SW480 (cell line): Measurements from ENCODE around the gene DLEC1.

Experiments used
- DNase-seq: peaks from one replicate; pipeline ENCODE4 v3.0.0-alpha.2; 2016; ENCODE audit warnings: low spot score

The DLEC1 gene

DNA sequence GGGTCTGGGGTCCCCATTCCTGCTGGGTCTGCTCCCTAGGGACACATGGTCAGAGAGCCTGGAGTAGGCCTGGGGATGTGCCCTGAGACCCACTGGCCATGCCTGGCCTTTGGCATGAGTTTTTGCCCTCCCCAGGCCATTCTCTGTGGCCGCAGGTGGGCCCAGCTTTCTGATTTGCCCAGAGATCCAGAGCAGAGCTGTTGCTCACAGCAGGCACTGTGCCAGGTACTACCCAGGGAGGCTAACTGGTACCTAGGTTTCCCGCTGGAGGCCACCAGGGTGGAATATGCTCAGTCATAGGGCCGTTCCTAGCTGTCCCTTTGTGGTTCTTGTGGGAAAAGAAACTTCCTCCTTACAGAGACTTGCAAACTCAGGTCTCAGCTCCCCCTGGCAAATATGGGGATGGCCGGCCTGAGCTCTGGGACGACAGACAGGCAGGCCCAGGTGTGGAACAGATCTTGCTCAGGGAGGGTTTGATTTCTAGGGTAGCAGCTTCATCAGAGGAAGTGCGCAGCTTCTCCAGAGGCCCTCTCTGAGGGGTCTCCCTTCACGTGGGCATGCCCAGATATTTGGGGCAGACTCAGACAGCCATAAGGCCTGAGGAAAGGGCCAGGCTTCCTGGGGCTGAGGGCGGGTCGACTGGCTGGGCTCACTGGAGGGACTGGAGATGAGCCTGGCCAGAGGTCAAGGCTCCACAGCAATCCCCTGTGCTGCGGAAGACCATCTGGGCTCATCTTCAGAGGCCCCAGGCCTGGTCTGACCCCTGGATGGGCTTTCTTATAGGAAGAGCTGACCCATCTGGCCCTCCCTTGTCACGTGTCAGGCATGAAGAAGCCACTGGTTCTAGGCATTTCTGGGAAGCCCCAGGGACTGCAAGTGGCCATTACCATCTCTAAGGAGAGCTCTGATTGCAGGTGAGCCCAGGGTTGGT lies 69.9 kb downstream of the DLEC1 start:
- DNase-seq = no peak

DNA sequence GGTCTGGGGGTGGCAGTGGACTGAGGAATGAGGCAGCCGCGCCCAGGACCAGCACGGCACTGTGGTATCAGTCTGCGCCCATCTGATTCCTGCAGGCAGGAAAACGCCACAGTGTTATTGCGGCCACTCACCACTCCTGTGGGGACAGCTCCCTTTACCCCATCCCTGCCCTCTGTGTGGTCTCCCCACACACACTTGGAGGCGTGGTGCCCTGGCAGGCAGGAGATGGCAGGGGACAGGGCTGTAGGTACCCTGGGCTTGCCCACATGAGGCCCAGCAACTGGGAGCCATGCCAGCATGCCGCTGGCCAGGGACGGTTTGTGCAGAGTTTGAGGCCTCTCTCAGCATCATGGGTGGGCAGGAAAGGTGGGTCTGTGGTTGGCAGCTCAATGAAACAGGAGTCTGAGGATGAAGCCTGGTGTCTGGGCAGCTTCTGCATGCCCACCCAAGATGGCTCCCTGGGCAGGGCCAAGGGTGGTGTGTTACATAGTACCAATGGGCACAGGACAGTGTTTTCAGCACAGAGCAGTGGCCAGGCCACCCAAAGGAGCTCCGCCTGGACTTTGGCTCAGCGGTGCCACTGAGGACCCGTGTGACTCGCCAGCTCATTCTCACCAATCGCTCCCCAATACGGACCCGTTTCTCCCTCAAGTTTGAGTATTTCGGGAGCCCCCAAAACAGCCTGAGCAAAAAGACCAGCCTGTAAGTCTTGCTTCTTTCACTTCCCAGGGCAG lies 70.7 kb downstream of the DLEC1 start:
- DNase-seq = no peak

DNA sequence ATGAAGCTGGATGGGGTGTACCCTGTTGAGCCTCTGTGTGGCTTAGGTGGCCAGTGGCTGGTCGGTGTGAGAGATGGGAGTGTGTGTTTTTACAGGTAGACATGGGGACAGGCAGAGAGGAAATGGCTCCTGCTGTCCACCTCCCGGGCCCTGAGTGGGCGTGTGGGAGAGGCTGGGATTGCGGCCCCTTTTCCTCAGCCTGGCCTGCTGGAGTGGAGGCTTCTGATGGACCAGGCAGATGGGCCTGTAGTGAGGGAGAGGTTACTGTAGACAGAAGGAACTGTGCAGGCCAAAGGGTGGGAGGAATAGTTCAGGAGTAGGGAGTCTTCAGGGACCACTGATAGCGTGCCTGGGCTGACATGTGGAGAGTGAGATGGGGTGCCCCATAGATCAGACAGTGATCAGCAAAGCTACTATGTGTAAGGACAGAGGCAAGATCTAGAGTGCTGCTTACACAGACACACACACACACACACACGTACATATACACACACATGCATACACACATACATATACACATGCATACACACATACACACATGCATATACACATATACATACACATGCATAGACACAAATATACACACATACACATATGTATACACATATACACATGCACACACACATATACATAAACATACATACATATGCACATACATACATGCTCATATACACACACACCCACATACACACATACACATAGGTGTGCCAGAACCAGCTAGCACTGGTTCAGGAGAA lies 71.5 kb downstream of the DLEC1 start:
- no peak for DNase-seq

DNA sequence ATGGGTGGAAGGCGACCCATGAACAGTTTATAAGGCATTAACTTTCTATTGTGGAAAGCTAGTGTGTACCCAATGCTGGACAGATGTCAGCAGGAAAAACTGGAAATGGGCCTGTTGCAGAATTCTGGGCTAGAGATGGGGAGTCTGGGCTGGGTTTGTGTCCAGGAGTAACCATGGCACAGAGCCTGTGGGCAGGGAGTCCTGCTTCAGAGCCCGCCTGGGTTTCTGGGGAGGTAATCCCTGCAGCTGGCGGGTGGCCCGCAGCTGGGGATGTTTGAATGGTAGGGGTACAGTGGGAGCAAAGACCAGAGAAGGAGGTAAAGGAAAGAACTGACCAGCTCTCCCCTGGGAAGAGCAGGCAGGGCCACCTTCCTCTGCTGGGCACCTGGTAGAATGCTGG lies 72.2 kb downstream of the DLEC1 start:
- no peak for DNase-seq

DNA sequence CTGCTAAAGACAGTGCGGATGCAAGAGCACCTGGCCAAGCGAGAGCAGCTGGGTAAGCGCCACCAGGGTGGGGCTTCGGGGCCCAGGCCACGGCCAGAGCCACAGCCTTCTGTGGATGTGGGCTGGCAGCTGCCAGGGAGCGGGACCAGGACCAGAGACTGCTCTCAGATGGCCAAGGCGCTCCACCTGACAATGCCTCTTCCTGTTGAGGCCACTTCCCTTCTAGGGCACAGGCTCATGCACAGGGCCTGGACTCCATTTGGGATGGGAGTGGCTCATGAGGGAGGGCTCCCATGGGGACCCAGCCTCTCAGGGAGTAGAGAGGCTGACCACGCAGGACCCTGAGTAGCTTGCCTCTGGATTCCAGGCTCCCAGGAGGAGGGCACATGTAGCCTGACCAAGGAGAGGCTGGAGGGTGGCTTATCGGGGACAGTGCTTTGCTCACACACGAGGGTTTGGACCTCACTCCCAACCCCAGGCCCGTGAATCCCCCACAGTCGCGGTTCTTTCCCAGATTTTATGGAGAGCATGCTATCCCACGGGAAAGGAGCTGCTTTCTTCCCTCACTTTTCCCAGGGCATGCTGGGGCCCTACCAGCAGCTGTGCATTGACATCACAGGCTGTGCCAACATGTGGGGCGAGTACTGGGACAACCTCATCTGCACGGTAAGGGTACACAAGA lies 72.8 kb downstream of the DLEC1 start:
- DNase-seq = no peak

DNA sequence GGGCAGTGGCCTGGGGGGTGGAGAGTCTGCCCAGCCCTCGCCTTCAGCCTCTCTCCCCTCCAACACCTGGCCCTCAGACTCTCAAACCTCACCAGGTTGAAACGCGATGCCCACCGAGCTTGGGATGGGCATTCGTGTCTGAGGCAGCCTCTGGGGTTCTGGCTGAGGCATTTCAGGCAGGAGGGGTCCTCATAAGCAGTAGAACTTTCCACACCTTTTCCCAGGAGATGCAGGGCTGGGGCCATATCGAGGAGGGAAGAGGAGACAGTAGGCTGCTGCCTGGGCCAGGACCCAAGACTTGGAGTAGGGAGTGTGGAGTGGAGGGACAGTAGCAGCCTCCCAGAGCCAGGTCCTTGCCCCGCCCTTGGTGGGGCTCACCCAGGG lies 73.4 kb downstream of the DLEC1 start:
- DNase-seq = no peak

DNA sequence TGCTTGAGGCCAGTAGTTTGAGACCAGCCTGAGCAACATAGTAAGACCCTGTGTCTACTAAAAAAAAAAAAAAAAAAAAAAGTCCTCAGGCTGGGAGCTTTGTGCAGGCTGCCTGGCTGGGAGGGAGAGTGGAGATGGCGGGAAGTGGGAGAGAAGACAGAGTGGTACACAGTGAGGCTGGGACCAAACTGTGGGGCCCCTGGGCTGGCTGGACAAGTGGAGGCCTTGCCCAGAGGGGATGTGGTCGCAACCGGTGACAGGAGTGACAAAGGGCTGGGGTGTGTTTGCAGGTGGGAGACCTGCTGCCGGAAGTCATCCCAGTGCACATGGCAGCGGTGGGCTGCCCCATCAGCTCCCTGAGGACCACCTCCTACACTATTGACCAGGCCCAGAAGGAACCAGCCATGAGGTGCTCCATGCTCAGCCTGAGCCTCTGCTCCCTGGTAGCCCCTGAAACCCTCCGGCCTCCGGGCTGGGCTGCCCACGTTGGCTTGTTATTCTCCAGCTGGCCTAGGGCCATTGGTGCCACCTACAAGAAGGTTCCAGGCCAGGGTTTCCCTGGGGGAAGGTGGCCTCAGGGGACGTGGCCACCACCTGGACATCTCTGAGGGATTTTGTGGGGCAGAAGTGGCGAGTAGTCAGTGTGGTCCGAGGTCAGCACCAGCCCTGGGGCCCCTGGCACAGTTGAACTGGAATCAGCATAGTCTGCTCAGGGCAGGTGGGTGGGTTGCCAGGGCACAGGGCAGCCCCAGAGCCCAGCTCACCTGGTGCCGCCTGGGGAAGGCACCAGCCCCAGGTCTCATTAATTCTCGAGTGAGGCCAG lies 75.3 kb downstream of the DLEC1 start:
- DNase-seq = no peak

DNA sequence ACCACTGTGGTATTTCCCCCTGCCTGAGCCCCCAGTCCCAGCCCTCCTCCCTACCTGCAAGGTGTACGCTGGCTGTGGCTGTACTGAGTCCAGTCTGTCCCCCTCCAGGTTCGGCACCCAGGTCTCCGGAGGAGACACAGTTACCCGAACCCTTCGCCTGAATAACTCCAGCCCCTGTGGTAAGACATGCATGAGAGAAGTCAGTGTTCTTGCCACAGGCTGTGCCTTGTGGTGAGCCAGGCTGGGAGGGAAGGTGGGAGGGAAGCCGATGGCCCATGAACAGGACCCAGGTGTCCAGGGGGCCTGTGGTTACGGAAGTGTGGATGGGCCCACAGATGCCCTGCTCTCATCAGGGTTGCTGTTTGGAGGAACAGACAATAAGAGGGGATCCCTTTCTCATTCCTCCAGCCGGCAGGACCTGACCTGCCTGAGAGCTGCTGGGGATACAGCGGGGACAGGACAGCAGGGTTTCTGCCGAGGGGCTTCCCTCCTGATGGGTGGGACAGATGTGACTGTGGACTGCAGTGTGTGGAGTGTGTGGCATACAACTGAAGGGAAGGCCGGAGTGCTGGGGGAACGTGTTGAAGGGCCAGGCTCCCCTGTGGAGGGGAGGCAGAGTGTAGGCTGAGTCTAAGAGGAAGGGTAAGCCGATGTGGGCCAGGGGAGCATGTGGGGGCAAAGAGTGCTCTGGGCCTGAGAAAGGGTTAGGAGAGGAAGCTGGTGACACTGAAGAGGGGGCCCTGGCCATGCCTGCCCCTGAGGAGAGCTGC lies 76.1 kb downstream of the DLEC1 start:
- DNase-seq = no peak

DNA sequence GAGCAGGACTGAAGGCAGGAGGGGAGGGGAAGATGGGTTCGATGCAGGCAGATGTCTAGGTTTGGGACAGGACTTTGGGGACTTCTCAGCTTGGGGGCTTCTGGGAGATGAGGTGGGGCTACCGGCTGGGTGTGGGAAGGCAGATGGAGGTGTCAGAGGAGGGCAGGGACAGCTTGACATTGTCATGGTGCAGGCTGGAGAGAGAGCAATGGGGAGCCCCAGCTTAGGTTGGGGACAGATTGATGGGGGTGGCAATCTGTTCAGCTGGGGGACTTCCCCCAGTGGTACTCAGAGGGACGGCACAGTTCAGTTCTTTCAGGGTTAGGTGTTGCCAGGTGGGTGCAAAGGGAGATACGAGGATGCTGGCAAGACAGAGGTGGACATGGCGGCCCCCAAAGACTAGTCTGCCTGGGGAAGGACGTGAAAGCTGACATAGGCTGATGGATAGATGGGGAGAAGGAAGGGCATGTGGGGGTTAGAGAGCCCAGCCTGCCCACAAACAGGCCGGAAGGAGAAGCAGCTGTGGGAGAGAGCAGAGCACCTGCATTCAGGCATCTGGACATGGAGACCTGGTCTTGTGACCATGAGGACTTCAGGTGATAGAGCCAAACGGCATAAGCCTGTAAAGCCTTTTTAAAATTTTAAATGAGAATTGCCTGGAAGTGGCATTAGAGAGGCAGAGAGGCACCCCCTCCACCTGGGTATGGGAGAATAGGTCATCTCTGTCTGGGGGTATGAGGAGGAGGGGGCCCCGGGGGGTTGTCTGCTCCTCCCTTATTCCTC lies 76.8 kb downstream of the DLEC1 start:
- no peak for DNase-seq

DNA sequence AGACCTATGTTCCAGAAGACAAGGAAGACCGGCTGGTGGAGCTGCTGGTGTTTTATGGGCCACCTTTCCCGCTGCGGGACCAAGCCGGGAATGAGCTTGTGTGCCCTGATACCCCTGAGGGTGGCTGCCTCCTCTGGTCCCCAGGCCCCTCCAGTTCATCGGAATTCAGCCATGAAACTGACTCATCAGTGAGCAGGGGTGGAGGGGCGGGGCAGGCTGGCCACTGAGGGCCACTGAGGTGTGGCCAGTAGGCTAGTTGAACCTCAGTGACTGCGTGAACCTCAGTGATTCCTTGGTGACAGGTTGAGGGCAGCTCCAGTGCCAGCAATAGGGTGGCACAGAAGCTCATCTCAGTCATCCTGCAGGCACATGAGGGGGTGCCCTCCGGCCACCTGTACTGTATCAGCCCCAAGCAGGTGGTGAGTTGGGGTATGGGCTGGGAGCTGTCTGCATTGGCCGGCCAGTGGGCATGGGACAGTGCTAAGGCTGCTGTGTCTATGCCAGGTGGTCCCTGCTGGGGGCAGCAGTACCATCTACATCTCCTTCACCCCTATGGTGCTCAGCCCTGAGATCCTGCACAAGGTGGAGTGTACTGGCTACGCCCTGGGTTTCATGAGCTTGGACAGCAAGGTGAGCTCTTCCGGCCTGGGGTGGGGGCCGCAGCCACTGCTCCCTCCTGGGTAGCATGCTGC lies 77.6 kb downstream of the DLEC1 start:
- no peak for DNase-seq

DNA sequence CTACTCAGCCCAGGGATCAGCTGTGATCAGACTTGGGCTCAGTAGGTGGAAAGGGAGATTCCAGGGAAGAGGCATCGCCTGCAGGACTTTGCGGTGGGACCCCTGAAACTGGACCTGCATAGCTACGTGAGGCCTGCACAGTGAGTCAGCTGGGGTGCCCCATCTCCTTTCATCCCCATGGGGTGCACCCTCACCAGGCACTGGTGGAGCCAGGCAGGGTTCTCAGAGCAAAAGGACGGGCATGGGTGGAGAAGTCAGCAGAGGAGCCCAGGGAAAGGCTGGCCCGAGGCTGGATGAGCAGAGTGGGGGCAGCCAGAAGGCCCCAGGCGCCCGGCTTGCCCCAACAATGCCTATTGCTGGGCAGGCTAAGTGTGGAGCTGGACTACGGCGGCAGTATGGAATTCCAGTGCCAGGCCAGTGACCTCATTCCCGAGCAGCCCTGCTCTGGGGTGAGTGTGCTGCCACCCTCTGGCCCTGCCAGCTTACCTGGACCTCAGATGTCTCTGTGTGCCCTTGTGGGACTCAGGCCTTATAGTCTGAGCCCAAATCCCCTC lies 78.2 kb downstream of the DLEC1 start:
- peak; percentile 37 for DNase-seq

DNA sequence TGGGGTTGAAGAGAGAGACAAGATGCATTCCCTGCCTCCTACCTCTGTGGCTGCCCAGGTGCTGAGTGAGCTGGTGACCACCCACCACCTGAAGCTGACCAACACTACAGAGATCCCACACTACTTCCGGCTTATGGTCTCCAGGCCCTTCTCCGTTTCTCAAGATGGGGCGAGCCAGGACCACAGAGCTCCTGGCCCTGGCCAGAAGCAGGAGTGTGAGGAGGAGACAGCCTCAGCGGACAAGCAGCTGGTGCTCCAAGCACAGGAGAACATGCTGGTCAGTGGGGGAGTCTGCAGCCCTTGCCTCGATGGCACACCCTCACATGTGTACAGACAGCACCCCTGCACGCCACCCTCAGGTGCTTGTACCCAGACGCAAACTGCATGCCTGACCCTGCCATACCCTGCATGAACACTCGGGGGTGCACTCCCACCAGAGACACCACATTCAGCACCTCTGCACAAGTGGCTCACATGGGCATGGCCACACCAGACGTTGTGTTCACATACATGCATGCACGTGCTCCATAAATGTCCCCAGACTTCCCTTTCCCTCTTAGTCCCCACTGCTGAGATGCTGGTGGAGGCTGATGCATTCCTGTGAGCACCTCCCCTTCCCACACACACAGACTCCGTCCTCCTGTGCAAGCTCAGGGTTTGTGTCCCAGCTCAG lies 78.9 kb downstream of the DLEC1 start:
- DNase-seq = peak; percentile 60

DNA sequence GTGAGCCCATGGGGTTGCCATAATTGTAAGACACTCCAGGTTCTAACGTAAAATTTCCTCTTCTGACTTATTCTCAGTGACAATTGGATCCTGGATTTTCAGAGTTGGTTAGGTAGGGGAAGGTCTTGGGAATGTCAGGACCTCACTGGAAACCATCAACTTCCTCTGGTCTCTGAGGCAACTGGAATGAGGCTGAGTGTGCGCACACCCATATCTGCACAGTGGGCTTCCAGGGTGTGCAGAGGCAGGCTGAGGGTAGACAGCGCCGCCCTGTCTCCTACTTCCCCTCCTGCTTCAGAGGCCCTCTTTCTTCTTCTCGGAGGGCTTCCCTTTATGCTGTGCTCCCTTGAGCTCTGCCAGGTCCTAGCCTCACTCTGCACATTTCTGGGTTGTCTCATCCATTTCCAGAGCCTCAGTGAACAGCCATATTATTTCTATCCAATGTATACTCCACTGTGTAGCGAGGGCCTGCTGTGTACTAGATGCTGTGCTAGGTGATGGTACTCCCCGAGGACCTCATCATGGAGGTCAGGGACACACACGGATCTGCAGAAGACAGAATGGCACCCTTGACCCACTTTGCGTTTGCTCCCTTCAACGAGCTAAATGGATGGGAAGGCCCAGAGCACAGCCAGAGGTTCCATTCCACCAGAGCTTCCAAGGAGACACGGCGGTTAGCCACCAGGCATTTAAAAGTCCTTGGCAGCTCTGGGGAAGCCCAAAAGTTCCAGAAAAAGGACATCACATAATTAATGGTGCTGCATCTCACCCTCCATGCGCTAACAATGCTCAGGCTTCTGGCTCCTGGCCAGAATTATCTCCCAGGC lies 79.6 kb downstream of the DLEC1 start:
- no peak for DNase-seq

DNA sequence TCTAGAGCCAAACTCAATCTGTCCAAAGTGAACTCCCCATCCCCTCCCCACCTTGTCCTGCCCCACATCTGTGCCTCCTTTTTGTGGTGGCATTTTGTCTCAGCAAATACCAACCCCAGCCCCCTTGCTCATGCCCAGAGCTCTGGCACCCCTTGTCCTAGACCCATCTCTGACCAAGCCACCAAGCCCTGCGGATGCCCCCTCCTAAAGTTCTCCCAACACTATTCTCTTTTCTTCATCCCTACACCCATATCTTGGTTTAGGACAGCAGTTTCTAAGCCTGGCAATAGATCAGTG lies 80.2 kb downstream of the DLEC1 start:
- DNase-seq = no peak

DNA sequence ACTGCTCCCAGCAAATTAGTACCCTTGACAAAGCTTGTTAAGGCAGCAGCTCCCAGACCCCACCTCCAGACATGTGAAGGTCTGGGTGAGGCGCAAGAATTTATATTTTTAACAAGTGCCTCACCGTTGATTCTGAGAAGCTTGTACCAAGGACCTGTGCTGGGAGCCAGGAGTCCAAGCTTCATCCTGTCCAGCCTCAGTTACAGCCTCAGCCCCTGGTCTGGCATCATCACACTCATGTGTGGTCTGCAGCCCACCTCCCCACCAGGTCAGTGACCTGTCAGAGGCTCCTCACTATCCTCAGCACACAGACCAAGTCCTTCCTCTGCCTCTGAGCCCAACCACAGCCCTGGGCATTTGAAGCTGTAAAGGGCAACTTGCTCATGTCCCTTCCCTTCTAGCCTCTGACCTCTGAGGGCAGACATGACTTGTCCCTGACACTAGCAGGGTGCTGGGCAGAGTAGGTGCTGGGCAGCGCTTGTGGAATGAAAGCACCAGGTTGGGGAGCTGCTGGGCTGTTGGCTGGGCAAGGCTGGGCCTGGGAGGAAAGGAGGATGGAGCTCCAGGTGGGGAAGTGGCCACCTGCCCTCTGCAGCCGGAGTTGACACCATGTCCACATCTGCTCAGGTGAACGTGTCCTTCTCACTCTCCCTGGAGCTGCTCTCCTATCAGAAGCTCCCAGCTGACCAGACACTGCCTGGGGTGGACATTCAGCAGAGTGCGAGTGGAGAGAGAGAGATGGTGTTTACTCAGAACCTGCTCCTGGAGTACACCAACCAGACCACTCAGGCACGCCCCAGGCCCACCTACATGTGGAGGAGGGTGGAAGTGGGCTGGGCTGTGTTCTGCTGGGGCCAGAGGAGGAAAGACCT lies 81.0 kb downstream of the DLEC1 start:
- no peak for DNase-seq

DNA sequence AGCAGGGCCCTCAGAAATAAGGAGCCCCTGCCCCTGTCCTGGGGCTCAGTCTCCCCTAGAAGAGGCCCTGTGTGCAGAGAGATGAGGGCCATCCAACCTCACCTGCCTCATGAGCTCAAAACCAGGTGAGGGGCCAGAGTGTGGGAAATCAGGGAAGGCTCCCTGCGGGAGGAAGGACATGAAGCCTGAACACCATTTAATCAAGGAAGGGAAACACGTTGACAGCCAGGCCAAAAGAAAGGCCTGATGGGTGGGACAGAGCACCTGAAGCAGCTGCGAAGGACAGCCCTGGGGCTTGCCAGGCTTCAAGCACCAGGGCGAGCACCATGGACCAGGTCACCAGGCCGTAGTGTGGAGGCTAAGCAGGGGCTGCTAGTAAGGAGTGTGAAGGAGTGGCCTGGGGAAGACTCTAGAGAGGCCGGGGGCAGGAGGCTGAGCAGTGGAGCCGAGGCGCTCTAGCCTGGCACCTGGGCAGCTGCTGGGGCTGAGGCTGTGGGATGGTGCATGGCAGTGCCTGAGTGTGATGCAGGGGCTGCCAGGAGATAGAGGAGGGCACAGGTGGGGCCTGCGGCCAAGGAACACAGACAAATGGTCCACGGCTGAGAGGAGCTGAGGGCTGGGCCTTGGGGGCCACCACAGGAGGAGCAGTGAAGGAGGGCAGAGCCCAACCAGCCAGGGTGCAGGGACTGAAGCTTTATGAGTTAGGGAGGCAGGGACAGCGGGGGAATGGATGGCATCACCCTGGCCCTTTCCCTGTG lies 81.9 kb downstream of the DLEC1 start:
- DNase-seq = no peak
